Transverse colon (tissue), 4 donors: Measurements from ENCODE around the gene LEKR1.

ENCODE experiments used
- CTCF ChIP-seq, 5 experiments: fragments of 200-600 bp in 3 of 5; fragments of 450-650 bp in 2 of 5; sonication (generic) in 3 of 5; IDR thresholded peaks; 1 replicate in 2 of 5; 2 replicates in 3 of 5; pipeline ENCODE4 v1.5.1; 2016 to 2017; ENCODE audit warnings: antibody characterized with exemption in 5 of 5, inconsistent platforms in 3 of 5, mild to moderate bottlenecking in 2 of 5, moderate library complexity in 1 of 5
- POLR2A ChIP-seq: fragments of 450-650 bp; IDR thresholded peaks from one replicate; pipeline ENCODE4 v1.6.1; 2016; ENCODE audit warnings: antibody characterized with exemption, mild to moderate bottlenecking, moderate library complexity
- POLR2AphosphoS5 ChIP-seq, 3 donors: sonication (generic); formaldehyde crosslinking; IDR thresholded peaks; one replicate each; pipeline ENCODE4 v1.6.1; 2016; ENCODE audit warnings: antibody characterized with exemption in 3 of 3

GRCh38 chr3:157056035-157056434 is 229.9 kb downstream of the LEKR1 start:
- no peak for TF ChIP-seq CTCF (IDR thresholded peaks at IDR 0.05)
- TF ChIP-seq POLR2AphosphoS5 (IDR thresholded peaks at IDR 0.05): no peak
- no peak for TF ChIP-seq POLR2A
